GM19452 (cell line): ENCODE results near the gene CASK.

ENCODE experiments used
- ATAC-seq: cut with Tn5 transposase; IDR thresholded peaks from one replicate; pipeline ENCODE4 v1.9.1; 2021; ENCODE audit not compliant: unreplicated experiment

CASK gene

DNA sequence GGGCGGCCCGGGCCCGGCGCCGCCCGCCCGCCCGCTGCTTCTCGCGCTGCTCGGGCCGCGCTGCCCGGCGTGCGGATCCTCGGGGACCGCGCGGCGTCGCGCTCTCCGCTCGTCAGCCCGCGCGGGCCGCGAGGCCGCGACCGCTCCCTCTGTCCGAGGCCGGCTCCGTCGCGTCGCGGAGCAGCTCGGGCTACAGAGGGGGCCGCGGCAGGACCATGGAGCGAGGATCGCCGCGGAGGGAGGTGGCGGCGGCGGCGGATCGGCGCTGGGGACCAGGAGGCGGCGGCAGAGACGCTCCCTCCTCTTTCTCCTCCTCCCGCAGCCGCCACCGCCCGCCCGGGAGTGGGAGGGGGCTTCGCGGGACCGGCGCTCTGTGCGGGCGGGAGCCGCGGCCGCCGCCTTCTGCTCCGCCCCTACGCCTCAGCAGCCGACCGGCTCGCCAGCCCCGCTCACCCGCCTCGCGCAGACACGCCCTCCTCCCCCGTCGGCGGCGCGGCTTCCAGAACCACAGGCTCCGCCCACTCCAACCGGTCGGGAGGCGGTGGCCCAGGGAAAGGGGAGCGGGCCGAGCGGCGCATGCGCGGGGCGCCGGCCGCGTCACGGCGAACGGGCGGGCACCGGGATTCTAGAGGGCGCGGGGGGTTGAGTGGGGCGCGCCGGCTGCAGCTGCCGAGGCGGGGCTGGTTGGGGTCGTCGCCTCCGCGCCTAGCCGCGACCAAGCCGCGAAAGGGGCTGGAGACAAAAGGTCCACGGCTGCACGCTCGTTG, at the start of gene CASK:
Gene CASK, minus strand, starts transcription at position 344 of the 767 bp plus-strand sequence. CDS start 566 bp downstream, outside the sequence.
- ATAC-seq, result peak; percentile 80

GRCh38 chrX:41971346-41971745, 48.0 kb upstream of the CASK start:
- ATAC-seq, result no peak

DNA sequence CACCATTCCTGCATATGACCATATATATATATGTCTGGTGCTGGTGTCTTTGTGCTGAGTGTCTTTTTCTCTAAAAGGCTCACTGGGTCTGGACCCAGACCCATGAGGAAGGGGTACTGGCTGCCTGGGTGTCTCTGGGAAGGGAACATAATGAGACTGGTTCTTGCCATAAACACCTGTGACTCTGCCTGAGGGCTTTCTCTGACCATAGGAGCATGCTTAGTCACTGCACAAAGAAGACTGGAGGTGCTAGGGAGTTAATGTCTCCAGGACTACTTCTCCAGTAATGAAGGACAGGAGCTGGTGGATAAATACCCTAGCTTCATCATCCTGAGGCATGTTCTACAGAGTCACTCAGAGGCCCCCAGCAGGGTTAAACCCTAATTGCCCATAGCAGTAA, 47.1 kb upstream of the CASK start:
- ATAC-seq, result no peak

GRCh38 chrX:41963348-41963747, 40.0 kb upstream of the CASK start:
- no peak for ATAC-seq

GRCh38 chrX:41960142-41960541, 36.8 kb upstream of the CASK start:
- no peak for ATAC-seq

GRCh38 chrX:41958861-41959260, 35.5 kb upstream of the CASK start:
- ATAC-seq, result no peak

DNA sequence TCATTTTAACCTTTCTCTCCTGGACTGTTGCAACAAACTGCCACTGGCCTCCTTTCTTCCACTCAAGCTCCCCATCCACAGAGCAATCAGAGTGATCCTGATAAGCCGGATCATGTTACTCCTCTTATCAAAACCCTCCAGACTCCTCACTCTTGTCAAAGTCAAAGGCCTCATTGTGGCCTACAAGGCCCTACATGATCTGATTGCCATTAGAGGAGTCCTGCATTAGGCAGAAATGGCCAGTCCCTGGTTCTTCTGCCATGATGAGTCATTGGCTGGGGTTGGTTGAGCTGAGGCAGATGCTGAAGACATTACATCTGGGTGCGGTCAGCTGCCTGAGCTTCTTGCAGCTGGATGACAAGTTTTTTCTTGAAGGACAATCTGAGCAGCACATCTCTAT, 32.7 kb upstream of the CASK start:
- no peak for ATAC-seq

- ATAC-seq, result no peak
Measured at GRCh38 chrX:41952102-41952501, 28.7 kb upstream of the CASK start.

GRCh38 chrX:41946989-41947612, 23.7 kb upstream of the CASK start:
- ATAC-seq, result no peak

DNA sequence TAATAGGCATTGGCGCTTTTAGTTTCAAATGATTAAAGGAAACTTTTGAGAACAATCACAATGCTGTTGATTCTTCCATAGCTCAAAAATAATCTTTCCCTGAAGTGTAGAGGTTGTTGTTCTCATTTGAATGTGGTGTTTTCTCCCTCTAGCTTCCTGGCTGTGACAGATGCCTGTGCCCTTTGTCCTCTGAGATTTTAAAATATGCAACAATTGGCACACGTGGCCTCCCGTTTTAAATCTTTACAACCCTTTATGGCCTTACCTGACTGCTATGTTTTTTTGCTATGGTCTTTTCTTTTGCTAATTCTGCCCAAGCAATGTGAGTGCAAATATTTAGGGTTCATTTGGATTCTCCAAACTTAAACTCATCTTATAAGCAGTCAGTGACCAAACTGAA, 22.9 kb upstream of the CASK start:
- no peak for ATAC-seq

DNA sequence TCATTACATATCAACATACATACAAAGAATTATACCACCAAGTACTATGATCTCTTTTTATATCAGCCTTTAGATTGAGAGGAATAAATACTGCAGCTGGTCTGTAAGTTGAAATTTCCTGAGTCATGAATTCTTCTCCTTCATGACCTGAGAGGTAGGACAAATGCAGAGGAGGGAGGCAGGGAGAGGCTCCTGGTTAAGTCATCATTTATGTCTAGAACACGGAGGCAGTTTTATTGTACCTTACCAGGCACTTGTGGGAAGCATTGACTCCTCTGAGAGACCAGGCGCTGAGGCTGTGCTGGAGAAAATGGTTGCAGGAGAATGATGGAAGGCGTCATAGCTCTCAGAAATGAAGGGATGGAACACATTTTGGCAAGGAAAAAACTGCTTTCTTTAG, 12.5 kb upstream of the CASK start:
- no peak for ATAC-seq

GRCh38 chrX:41933546-41933945, 10.2 kb upstream of the CASK start:
- no peak for ATAC-seq

- no peak for ATAC-seq
Measured at GRCh38 chrX:41932885-41933284, 9.5 kb upstream of the CASK start.

DNA sequence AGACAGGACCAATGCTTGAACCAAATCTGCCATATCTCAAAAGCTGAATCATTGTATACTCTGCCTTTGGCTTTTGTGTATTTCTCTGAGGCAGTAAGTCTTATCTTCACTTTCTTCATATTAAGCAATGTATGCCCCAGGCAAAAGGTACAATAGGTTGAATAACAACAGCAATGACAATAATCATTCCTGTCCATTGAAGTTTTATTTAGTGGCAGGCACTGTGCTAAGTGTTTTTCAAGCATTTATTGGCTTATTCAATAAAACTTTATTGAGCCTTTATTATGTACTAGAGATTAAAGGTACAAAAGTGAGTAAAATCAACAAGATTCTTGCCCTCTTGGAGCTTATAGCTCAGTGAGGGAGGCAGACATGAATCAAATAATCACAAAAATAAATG, 8.2 kb upstream of the CASK start:
- no peak for ATAC-seq

DNA sequence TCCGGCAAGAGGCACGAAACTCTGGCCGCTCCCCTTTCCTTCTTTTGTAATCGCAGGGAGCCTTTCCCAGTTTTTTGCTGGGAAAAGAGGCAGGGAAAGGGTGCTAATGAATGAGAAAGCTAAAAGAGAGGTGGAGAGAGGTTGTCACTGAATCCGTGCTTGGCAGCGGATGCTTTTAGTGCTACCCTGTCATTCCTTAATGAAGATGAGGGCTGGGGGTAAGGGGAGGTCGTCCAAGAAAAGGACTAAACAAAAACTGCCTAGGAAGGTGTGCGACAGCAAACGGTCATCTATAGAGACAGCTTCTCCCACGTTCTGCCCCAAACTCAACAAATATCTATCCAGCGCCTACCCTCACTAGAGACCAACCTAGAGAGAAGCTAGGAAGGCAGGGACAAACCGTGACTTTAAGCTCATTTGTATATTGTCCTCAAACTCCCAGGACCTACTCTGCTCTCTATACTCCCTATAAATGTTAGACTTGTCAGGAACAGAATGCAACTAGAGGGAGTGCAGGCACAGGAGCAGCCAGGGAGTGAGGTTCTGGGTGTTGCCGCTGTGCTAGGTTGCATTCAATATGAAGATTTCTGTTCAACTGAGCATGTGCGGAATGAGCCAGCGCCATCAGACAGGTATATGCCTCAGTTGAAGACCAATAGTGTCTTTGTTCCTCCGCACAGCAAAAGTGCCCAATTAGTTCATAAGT, 777 bp upstream of the CASK start:
- ATAC-seq, result no peak

GRCh38 chrX:41922431-41923151, 763 bp downstream of the CASK start:
- peak; percentile 17 for ATAC-seq

GRCh38 chrX:41921492-41922430, 1.6 kb downstream of the CASK start:
- ATAC-seq, result no peak

DNA sequence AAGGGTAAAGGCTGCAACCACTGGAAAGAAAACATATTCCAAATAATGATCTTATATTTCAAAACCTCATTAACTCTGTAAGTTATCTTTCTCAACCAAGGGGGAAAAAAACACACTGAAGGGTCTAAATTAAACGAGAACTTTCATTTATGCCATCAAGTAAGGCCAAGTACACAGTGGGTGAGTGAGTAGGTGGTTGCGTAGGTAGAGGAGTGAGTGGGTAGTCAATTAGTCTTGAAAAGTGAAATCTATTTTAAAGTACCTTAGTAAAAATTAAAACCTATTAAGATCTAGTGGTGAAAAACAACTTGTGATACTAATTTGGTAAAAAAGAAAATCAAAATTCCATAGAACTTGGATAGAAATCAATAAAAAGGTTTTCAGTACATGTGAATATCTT, 3.5 kb downstream of the CASK start:
- no peak for ATAC-seq

DNA sequence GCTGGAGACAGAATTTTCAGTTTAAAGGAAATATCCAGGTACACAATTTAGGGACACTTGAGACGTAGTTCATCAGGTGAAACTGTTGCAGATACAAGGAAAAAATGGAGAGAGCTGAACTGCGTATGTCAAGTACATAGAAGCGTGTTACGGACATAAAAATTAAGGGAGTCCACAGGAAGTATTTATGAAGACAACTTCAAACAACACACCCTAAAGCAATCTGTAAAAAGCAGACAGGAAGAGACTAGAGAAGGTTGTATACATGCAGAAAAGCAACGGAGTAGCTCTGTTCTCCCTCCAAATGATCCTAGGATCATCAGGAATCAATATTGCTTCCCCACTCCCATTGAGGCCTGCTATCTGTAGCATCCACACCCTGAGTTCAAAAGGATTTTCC, 5.8 kb downstream of the CASK start:
- ATAC-seq, result no peak

- no peak for ATAC-seq
Measured at GRCh38 chrX:41913476-41913875, 9.9 kb downstream of the CASK start.
